ENCODE data around the gene PDGFB. TPM values are rescaled to one million over a fixed set of nuclear protein-coding genes. Genes with fewer than 3 reads are reported as not detected.
A peak's percentile ranks its signal among the peaks of the same experiment; 100 is the strongest.

Gene PDGFB
- total and polyA plus RNA-seq, 9 of the 15 experiments (the other 6 are each of a cell fraction or from before 2014, with no cell fraction given): 0.07 to 4.0 (median 0.48) TPM; not detected in 1

GRCh38 chr22:39246690-39247332 lies 2.0 kb upstream of the PDGFB start (continued):
- TF ChIP-seq SFPQ (IDR thresholded peaks at IDR 0.05; ENCODE audit: low read depth, low read length): no peak
- TF ChIP-seq GABPB1 (CRISPR knock-in tag; IDR thresholded peaks at IDR 0.05): no peak
- no peak for TF ChIP-seq MNT (conservative IDR thresholded peaks at IDR 0.05)
- TF ChIP-seq, protein P1, sequence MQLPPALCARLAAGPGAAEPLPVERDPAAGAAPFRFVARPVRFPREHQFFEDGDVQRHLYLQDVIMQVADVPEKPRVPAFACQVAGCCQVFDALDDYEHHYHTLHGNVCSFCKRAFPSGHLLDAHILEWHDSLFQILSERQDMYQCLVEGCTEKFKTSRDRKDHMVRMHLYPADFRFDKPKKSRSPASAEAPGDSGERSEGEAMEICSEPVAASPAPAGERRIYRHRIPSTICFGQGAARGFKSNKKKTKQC (CRISPR knock-in tag; IDR thresholded peaks at IDR 0.05): no peak
- TF ChIP-seq ELF4 (CRISPR knock-in tag; IDR thresholded peaks at IDR 0.05): no peak
- TF ChIP-seq, protein P2, sequence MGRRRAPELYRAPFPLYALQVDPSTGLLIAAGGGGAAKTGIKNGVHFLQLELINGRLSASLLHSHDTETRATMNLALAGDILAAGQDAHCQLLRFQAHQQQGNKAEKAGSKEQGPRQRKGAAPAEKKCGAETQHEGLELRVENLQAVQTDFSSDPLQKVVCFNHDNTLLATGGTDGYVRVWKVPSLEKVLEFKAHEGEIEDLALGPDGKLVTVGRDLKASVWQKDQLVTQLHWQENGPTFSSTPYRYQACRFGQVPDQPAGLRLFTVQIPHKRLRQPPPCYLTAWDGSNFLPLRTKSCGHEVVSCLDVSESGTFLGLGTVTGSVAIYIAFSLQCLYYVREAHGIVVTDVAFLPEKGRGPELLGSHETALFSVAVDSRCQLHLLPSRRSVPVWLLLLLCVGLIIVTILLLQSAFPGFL (CRISPR knock-in tag; IDR thresholded peaks at IDR 0.05): no peak
- no peak for TF ChIP-seq ZNF668 (CRISPR knock-in tag; IDR thresholded peaks at IDR 0.05)
- peak; percentile 89; the same call in 1 of the 2 replicates for TF ChIP-seq SMARCA5 (IDR thresholded peaks at IDR 0.05)
- TF ChIP-seq CC2D1A (IDR thresholded peaks at IDR 0.05): no peak
- no peak for TF ChIP-seq ZSCAN32 (CRISPR knock-in tag; IDR thresholded peaks at IDR 0.05)
- peak; percentile 90 for TF ChIP-seq PTBP1 (IDR thresholded peaks at IDR 0.05; ENCODE audit: low read depth, low read length)
- TF ChIP-seq ZNF175 (CRISPR knock-in tag; IDR thresholded peaks at IDR 0.05; ENCODE audit: low read depth): no peak
- TF ChIP-seq, protein P3, sequence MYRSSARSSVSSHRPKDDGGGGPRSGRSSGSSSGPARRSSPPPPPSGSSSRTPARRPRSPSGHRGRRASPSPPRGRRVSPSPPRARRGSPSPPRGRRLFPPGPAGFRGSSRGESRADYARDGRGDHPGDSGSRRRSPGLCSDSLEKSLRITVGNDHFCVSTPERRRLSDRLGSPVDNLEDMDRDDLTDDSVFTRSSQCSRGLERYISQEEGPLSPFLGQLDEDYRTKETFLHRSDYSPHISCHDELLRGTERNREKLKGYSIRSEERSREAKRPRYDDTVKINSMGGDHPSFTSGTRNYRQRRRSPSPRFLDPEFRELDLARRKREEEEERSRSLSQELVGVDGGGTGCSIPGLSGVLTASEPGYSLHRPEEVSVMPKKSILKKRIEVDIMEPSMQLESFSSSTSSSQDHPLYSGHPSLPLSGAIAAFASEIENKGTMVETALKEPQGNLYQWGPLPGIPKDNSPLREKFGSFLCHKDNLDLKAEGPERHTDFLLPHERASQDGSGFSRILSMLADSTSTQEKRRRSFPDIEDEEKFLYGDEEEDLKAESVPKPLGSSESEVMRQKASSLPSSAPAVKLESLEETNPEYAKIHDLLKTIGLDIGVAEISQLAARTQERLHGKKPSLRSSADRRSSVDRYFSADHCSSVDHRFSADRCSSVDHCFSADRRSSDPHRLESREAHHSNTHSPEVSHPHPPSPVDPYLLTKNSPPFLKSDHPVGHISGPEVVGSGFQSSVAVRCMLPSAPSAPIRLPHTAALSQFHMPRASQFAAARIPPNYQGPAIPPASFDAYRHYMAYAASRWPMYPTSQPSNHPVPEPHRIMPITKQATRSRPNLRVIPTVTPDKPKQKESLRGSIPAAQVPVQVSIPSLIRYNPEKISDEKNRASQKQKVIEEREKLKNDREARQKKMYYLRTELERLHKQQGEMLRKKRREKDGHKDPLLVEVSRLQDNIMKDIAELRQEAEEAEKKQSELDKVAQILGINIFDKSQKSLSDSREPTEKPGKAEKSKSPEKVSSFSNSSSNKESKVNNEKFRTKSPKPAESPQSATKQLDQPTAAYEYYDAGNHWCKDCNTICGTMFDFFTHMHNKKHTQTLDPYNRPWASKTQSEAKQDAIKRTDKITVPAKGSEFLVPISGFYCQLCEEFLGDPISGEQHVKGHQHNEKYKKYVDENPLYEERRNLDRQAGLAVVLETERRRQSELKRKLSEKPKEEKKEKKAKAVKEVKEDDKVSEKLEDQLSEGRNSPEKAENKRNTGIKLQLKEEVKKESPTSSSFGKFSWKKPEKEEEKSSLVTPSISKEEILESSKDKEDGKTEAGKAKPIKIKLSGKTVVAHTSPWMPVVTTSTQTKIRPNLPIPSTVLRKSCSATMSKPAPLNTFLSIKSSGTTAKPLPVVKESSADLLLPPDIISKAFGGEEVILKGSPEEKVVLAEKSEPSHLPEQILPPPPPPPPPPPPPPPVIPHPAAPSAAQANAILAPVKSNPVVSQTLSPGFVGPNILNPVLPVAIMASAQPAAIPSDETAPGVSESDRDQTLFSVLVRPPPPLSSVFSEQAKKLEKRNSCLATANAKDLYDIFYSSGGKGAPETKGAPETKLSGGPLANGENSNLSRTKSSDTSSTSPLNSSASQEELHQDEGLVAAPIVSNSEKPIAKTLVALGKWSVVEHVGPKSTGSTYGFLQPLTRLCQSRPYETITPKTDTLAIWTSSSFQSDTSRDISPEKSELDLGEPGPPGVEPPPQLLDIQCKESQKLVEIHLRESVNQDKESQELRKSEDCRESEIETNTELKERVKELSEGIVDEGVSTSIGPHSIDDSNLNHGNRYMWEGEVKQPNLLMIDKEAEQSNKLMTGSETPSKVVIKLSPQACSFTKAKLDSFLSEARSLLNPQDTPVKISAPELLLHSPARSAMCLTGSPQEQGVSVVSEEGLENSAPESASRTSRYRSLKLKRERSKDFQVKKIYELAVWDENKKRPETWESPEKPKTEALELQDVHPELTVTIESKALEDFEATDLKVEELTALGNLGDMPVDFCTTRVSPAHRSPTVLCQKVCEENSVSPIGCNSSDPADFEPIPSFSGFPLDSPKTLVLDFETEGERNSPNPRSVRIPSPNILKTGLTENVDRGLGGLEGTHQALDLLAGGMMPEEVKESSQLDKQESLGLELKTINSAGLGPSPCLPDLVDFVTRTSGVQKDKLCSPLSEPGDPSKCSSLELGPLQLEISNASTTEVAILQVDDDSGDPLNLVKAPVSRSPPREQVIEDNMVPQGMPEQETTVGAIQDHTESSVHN (IDR thresholded peaks at IDR 0.05; ENCODE audit: borderline replicate concordance in 1 of 2, low read depth in 1 of 2): no peak
- TF ChIP-seq ZNF507 (tag; conservative IDR thresholded peaks at IDR 0.05): no peak

Data from K562 (cell line).